Tibial nerve (tissue), 4 donors: Measurements from ENCODE around the gene SORCS2.

ENCODE experiments used
- EP300 ChIP-seq, 2 donors: sonication (generic); formaldehyde crosslinking; IDR thresholded peaks; one replicate each; pipeline ENCODE4 v1.6.1; 2017; ENCODE audit warnings: antibody characterized with exemption in 2 of 2, mild to moderate bottlenecking in 1 of 2
- POLR2A ChIP-seq, 2 donors: fragments of 450-650 bp; IDR thresholded peaks; one replicate each; pipeline ENCODE4 v1.6.1; 2017; ENCODE audit warnings: antibody characterized with exemption in 2 of 2, mild to moderate bottlenecking in 2 of 2, moderate library complexity in 2 of 2
- TF ChIP-seq, protein P1 (sequence below), 5 experiments: fragments of 200-600 bp in 3 of 5; fragments of 450-650 bp in 2 of 5; sonication (generic) in 3 of 5; IDR thresholded peaks; one replicate each; pipeline ENCODE4 v1.5.1; 2016 to 2019; ENCODE audit warnings: antibody characterized with exemption in 5 of 5, mild to moderate bottlenecking in 3 of 5, moderate library complexity in 2 of 5

DNA sequence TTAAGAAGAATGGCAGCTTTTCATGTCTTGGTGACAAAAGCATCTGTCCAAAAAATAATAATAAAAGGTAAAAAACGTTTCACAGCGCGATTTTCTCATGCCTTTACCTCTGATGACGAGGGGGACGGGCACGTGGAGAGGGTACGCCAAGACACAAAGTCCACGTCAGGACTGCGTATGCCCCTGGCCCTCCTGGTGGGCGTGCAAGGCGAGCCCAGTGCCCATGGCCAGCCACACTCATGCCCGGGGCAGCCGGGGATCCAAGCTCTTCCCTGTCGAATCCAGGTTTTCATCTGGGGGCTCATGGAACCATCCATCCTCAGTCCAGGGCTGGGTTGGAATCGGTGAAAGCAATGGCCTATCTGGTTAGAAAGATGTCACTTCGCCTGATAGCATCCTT, 570.8 kb downstream of the SORCS2 start:
- TF ChIP-seq, protein P1, sequence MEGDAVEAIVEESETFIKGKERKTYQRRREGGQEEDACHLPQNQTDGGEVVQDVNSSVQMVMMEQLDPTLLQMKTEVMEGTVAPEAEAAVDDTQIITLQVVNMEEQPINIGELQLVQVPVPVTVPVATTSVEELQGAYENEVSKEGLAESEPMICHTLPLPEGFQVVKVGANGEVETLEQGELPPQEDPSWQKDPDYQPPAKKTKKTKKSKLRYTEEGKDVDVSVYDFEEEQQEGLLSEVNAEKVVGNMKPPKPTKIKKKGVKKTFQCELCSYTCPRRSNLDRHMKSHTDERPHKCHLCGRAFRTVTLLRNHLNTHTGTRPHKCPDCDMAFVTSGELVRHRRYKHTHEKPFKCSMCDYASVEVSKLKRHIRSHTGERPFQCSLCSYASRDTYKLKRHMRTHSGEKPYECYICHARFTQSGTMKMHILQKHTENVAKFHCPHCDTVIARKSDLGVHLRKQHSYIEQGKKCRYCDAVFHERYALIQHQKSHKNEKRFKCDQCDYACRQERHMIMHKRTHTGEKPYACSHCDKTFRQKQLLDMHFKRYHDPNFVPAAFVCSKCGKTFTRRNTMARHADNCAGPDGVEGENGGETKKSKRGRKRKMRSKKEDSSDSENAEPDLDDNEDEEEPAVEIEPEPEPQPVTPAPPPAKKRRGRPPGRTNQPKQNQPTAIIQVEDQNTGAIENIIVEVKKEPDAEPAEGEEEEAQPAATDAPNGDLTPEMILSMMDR (IDR thresholded peaks at IDR 0.05) = no peak
- TF ChIP-seq POLR2A (IDR thresholded peaks at IDR 0.05) (no peak), EP300 (IDR thresholded peaks at IDR 0.05) (no peak)
